IMR-90 (cell line): ENCODE measurements around the gene ARFGAP3.

ENCODE experiments used
- CEBPB ChIP-seq: IDR thresholded peaks from 2 replicates; pipeline ENCODE4 v1.6.1; 2012; ENCODE audit warnings: low read depth, low read length, improper control_type of control experiment
- CHD1 ChIP-seq: IDR thresholded peaks from 2 replicates; pipeline ENCODE4 v1.6.1; 2012; ENCODE audit warnings: low read depth, low read length, improper control_type of control experiment
- FOS ChIP-seq: fragments of 150-350 bp; IDR thresholded peaks from 2 replicates; pipeline ENCODE4 v1.6.1; 2016; ENCODE audit warnings: low read depth, low read length
- MAZ ChIP-seq: IDR thresholded peaks from 2 replicates; pipeline ENCODE4 v1.6.1; 2012; ENCODE audit warnings: low read depth, mild to moderate bottlenecking, low read length, improper control_type of control experiment, moderate library complexity, borderline replicate concordance
- MXI1 ChIP-seq: IDR thresholded peaks from 2 replicates; pipeline ENCODE4 v1.6.1; 2012; ENCODE audit warnings: low read depth, mild to moderate bottlenecking, low read length, moderate library complexity, borderline replicate concordance
- NFE2L2 ChIP-seq: fragments of 150-350 bp; IDR thresholded peaks from 2 replicates; pipeline ENCODE4 v1.6.1; 2016; ENCODE audit warnings: low read depth, mild to moderate bottlenecking, low read length
- POLR2A ChIP-seq: IDR thresholded peaks from 2 replicates; pipeline ENCODE4 v1.6.1; 2012; ENCODE audit warnings: mild to moderate bottlenecking, low read depth, low read length
- RAD21 ChIP-seq: IDR thresholded peaks from 2 replicates; pipeline ENCODE4 v1.6.1; 2012; ENCODE audit warnings: low read length, improper control_type of control experiment
- RCOR1 ChIP-seq: IDR thresholded peaks from 2 replicates; pipeline ENCODE4 v1.6.1; 2012; ENCODE audit warnings: mild to moderate bottlenecking, low read length, improper control_type of control experiment; ENCODE audit not compliant: insufficient replicate concordance
- RFX5 ChIP-seq: IDR thresholded peaks from 2 replicates; pipeline ENCODE4 v1.8.0; 2012; ENCODE audit warnings: low read depth, mild to moderate bottlenecking, low read length, moderate library complexity
- SMC3 ChIP-seq: fragments of 150-350 bp; IDR thresholded peaks from 2 replicates; pipeline ENCODE4 v1.6.1; 2016; ENCODE audit warnings: low read depth, mild to moderate bottlenecking, antibody characterized with exemption, low read length, moderate library complexity
- TF ChIP-seq, protein P1 (sequence below): conservative IDR thresholded peaks from 2 replicates; pipeline ENCODE4 v1.5.1; 2012; ENCODE audit warnings: mild to moderate bottlenecking, low read depth, low read length, improper control_type of control experiment
- TF ChIP-seq, protein P2 (sequence below): fragments of 150-350 bp; IDR thresholded peaks from 2 replicates; pipeline ENCODE4 v1.6.1; 2016; ENCODE audit warnings: low read depth, mild to moderate bottlenecking, low read length, moderate library complexity, borderline replicate concordance
- TF ChIP-seq, protein P3 (sequence below): fragments of 150-350 bp; IDR thresholded peaks from 2 replicates; pipeline ENCODE4 v1.6.1; 2017; ENCODE audit warnings: mild to moderate bottlenecking, antibody characterized with exemption, low read length, low read depth

DNA sequence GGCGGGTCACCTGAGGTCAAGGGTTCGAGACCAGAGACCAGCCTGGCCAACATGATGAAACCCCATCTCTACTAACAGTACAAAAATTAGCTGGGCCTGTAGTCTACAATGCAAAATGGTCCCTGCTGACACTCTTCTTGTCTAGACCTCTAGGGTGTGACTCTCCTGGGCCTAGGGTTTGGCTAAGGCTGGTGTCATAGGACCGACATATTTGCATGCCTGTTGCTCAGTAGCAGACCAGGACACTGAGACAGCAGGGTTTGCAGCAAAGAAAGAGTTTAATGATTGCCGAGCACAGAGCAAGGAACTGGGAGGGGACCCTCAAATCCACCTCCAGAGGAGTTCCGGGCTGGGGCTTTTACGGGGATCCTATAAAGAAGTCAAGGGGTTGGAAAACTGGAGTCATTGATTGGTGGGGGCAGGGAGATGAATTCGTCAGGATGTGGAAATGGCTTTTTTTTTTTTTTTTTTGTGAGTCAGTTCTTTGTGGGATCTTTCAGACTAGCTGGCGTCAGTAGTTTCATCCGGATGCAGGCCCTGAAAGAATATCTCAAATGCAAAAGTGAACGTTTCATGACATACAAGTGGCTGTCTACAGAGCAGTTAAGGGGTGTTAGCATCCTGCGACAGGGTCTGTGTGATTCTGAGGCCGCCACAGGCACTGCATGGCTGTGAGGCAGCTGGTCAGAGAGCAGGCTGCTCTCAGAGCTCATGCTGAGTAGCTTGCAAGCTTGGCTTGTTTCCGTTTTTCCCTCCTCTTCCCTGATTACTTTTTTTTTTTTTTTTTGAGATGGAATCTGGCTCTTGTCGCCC lies 109.2 kb downstream of the ARFGAP3 start:
- TF ChIP-seq, protein P1, sequence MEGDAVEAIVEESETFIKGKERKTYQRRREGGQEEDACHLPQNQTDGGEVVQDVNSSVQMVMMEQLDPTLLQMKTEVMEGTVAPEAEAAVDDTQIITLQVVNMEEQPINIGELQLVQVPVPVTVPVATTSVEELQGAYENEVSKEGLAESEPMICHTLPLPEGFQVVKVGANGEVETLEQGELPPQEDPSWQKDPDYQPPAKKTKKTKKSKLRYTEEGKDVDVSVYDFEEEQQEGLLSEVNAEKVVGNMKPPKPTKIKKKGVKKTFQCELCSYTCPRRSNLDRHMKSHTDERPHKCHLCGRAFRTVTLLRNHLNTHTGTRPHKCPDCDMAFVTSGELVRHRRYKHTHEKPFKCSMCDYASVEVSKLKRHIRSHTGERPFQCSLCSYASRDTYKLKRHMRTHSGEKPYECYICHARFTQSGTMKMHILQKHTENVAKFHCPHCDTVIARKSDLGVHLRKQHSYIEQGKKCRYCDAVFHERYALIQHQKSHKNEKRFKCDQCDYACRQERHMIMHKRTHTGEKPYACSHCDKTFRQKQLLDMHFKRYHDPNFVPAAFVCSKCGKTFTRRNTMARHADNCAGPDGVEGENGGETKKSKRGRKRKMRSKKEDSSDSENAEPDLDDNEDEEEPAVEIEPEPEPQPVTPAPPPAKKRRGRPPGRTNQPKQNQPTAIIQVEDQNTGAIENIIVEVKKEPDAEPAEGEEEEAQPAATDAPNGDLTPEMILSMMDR: no peak
- no peak for TF ChIP-seq RFX5
- no peak for TF ChIP-seq POLR2A
- TF ChIP-seq, protein P2, sequence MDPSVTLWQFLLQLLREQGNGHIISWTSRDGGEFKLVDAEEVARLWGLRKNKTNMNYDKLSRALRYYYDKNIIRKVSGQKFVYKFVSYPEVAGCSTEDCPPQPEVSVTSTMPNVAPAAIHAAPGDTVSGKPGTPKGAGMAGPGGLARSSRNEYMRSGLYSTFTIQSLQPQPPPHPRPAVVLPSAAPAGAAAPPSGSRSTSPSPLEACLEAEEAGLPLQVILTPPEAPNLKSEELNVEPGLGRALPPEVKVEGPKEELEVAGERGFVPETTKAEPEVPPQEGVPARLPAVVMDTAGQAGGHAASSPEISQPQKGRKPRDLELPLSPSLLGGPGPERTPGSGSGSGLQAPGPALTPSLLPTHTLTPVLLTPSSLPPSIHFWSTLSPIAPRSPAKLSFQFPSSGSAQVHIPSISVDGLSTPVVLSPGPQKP: no peak
- TF ChIP-seq NFE2L2: no peak
- TF ChIP-seq CEBPB: peak; percentile 39; the same call in 1 of the 2 replicates
- TF ChIP-seq FOS: peak; percentile 28; the same call in 1 of the 2 replicates
- no peak for TF ChIP-seq RCOR1
- no peak for TF ChIP-seq CHD1
- TF ChIP-seq MAZ: no peak
- TF ChIP-seq, protein P3, sequence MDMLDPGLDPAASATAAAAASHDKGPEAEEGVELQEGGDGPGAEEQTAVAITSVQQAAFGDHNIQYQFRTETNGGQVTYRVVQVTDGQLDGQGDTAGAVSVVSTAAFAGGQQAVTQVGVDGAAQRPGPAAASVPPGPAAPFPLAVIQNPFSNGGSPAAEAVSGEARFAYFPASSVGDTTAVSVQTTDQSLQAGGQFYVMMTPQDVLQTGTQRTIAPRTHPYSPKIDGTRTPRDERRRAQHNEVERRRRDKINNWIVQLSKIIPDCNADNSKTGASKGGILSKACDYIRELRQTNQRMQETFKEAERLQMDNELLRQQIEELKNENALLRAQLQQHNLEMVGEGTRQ: no peak
- no peak; the same call in 1 of the 2 replicates for TF ChIP-seq RAD21
- TF ChIP-seq SMC3: no peak
- no peak for TF ChIP-seq MXI1
